Suprapubic skin (tissue), 3 donors: ENCODE data around the gene COL8A2.

ENCODE experiments used
- CTCF ChIP-seq, 2 donors: fragments of 200-600 bp in 1 of 2; fragments of 450-650 bp in 1 of 2; sonication (generic) in 1 of 2; IDR thresholded peaks; one replicate each; pipeline ENCODE4 v1.5.1; 2016 to 2019; ENCODE audit warnings: antibody characterized with exemption in 2 of 2, mild to moderate bottlenecking in 1 of 2, moderate library complexity in 1 of 2
- POLR2A ChIP-seq, 2 donors: fragments of 450-650 bp; IDR thresholded peaks; one replicate each; pipeline ENCODE4 v1.6.1; 2017; ENCODE audit warnings: antibody characterized with exemption in 2 of 2, mild to moderate bottlenecking in 2 of 2, moderate library complexity in 2 of 2

- TF ChIP-seq CTCF (IDR thresholded peaks at IDR 0.05) (no peak), POLR2A (IDR thresholded peaks at IDR 0.05) (no peak)
Measured at GRCh38 chr1:36134031-36134430, 9.0 kb upstream of the COL8A2 start.
